NCI-H226 (cell line): ENCODE measurements around the gene CHD8.
A peak's percentile ranks its signal among the peaks of the same experiment; 100 is the strongest.
"Not testable (repeated sequence)": the region's sequence is repeated elsewhere in the genome, so short reads cannot be mapped to it uniquely, and the experiment has no call there.

Experiments
- DNase-seq: peaks from one replicate; pipeline ENCODE4 v3.0.0-alpha.2; 2015

CHD8 gene

GRCh38 chr14:21455912-21456667 lies at the start of gene CHD8:
Gene CHD8, minus strand, starts transcription at chr14:21456123. Its CDS starts 24,480 bp downstream, at chr14:21431643.
- peak; percentile 99 for DNase-seq

GRCh38 chr14:21505012-21505553 lies 49.2 kb upstream of the CHD8 start:
- no peak for DNase-seq

GRCh38 chr14:21503376-21503775 lies 47.5 kb upstream of the CHD8 start:
- DNase-seq: no peak

- no peak for DNase-seq
Observed at GRCh38 chr14:21501568-21501967, 45.6 kb upstream of the CHD8 start.

GRCh38 chr14:21498540-21499526 lies 42.9 kb upstream of the CHD8 start:
- peak; percentile 77 for DNase-seq

GRCh38 chr14:21496453-21496852 lies 40.5 kb upstream of the CHD8 start:
- peak; percentile 37 for DNase-seq

GRCh38 chr14:21494902-21495762 lies 39.2 kb upstream of the CHD8 start:
- peak; percentile 46 for DNase-seq

- DNase-seq: no peak
Observed at GRCh38 chr14:21486640-21487087, 30.7 kb upstream of the CHD8 start.

GRCh38 chr14:21476925-21477681 lies 21.2 kb upstream of the CHD8 start, which contains the start of the genes RAB2B and TOX4:
Gene RAB2B, minus strand, starts transcription at chr14:21476959. Its CDS starts 87 bp downstream, at chr14:21476872.
Gene TOX4, plus strand, starts transcription at chr14:21477195. Its CDS starts 84 bp downstream, at chr14:21477279.
- peak; percentile 94 for DNase-seq

GRCh38 chr14:21476523-21476924 lies 20.6 kb upstream of the CHD8 start:
- DNase-seq: peak; percentile 61

- no peak for DNase-seq
Observed at GRCh38 chr14:21475767-21476522, 20.0 kb upstream of the CHD8 start.

GRCh38 chr14:21467616-21468015 lies 11.7 kb upstream of the CHD8 start:
- peak; percentile 36 for DNase-seq

GRCh38 chr14:21455592-21455911 lies 371 bp downstream of the CHD8 start:
- no peak for DNase-seq

- DNase-seq: no peak
Observed at GRCh38 chr14:21454843-21455544, 929 bp downstream of the CHD8 start.

- no peak for DNase-seq
Observed at GRCh38 chr14:21449899-21450216, 6.1 kb downstream of the CHD8 start.

- DNase-seq: not testable (repeated sequence)
Observed at GRCh38 chr14:21442657-21443056, 13.3 kb downstream of the CHD8 start.

GRCh38 chr14:21440859-21441258 lies 15.1 kb downstream of the CHD8 start:
- no peak for DNase-seq

- DNase-seq: peak; percentile 99
Observed at GRCh38 chr14:21437063-21437901, 18.6 kb downstream of the CHD8 start.

- no peak for DNase-seq
Observed at GRCh38 chr14:21436567-21437062, 19.3 kb downstream of the CHD8 start.
